HT1080 (cell line): ENCODE data around the gene AP3S2. TPM values are rescaled to one million over a fixed set of nuclear protein-coding genes. Genes with fewer than 3 reads are reported as not detected.
"Not testable (repeated sequence)": the region's sequence is repeated elsewhere in the genome, so short reads cannot be mapped to it uniquely, and the experiment has no call there.

ENCODE experiments used
- DNase-seq: peaks from one replicate; pipeline ENCODE4 v3.0.0-alpha.2; 2015; ENCODE audit warnings: low read depth
- polyA plus RNA-seq, 2 experiments: library from polyadenylated mRNA; depleted of rRNA; stranded (reverse); fragments of >200 nt; gene quantifications; 2 replicates each; pipeline ENCODE4 v1.2.3, GENCODE V29; 2015
- total RNA-seq: library from RNA; depleted of rRNA; stranded (reverse); fragments of >200 nt; shearing (Covaris generic); gene quantifications from 2 replicates; pipeline ENCODE4 v1.2.3, GENCODE V29; 2014; rRNA removed

Gene AP3S2
- total RNA-seq, result 21.1 and 25.4 TPM in 2 replicates
- polyA plus RNA-seq (2015; cell fraction: cytosol; rRNA removed), result 36.0 and 36.3 TPM in 2 replicates
- 21.6 and 28.6 TPM in 2 replicates for polyA plus RNA-seq (2015; cell fraction: nucleus; rRNA removed)

GRCh38 chr15:89893696-89894447 is at the start of gene AP3S2:
Gene AP3S2, minus strand, starts transcription at chr15:89893994. Its CDS starts 45 bp downstream, at chr15:89893949.
- DNase-seq, result peak; percentile 92

- DNase-seq, result no peak
These were observed 46.1 kb upstream of the AP3S2 start for GRCh38 chr15:89939910-89940309.

GRCh38 chr15:89939377-89939776 is 45.6 kb upstream of the AP3S2 start:
- not testable (repeated sequence) for DNase-seq

GRCh38 chr15:89937365-89938350 is 43.9 kb upstream of the AP3S2 start:
- DNase-seq, result peak; percentile 44

- no peak for DNase-seq
These were observed 43.0 kb upstream of the AP3S2 start for GRCh38 chr15:89936786-89937265.

- DNase-seq, result no peak
These were observed 42.4 kb upstream of the AP3S2 start for GRCh38 chr15:89936051-89936785.

GRCh38 chr15:89932880-89933279 is 39.1 kb upstream of the AP3S2 start:
- no peak for DNase-seq

- no peak for DNase-seq
These were observed 34.6 kb upstream of the AP3S2 start for GRCh38 chr15:89928421-89928820.

GRCh38 chr15:89926158-89926557 is 32.4 kb upstream of the AP3S2 start:
- DNase-seq, result no peak

GRCh38 chr15:89917442-89918101 is 23.8 kb upstream of the AP3S2 start:
- DNase-seq, result no peak

- DNase-seq, result no peak
These were observed 22.9 kb upstream of the AP3S2 start for GRCh38 chr15:89916660-89917059.

- peak; percentile 28 for DNase-seq
These were observed 19.0 kb upstream of the AP3S2 start, which contains the start of gene ARPIN for GRCh38 chr15:89912674-89913396. Gene ARPIN, minus strand, starts transcription at chr15:89912952. Its CDS starts 117 bp downstream, at chr15:89912835.

GRCh38 chr15:89912145-89912673 is 18.4 kb upstream of the AP3S2 start:
- no peak for DNase-seq

GRCh38 chr15:89910891-89911626 is 17.3 kb upstream of the AP3S2 start:
- DNase-seq, result no peak

- no peak for DNase-seq
These were observed 15.8 kb upstream of the AP3S2 start for GRCh38 chr15:89909611-89910010.

GRCh38 chr15:89908226-89908625 is 14.4 kb upstream of the AP3S2 start:
- DNase-seq, result no peak

GRCh38 chr15:89907289-89907688 is 13.5 kb upstream of the AP3S2 start:
- no peak for DNase-seq

GRCh38 chr15:89905846-89906378 is 12.1 kb upstream of the AP3S2 start:
- no peak for DNase-seq
